RWPE1 (cell line): ENCODE measurements around the gene SMC1A.

Experiments used
- CTCF ChIA-PET: fragments of 350-600 bp; sonication (Branson Sonifier 250); formaldehyde crosslinking; extraction: SDS; loops from one replicate; lab custom pipeline; 2021; lab: Yijun Ruan, JAX
- POLR2A ChIA-PET: fragments of 400-600 bp; formaldehyde crosslinking; extraction: SDS; loops from one replicate; lab custom pipeline; 2020; ENCODE audit warnings: antibody characterized with exemption; ENCODE audit not compliant: low non-redundant PET; lab: Yijun Ruan, JAX
- DNase-seq: peaks from one replicate; pipeline ENCODE4 v3.0.0; 2012; ENCODE audit warnings: low spot score
- H3K27ac ChIP-seq: fragments of 450-650 bp; 2 replicates; pipeline ENCODE4 v1.5.1; 2017
- TF ChIP-seq, protein P1 (sequence below): fragments of 450-650 bp; conservative IDR thresholded peaks from 2 replicates; pipeline ENCODE4 v1.5.1; 2017; ENCODE audit warnings: low read depth, mild to moderate bottlenecking

SMC1A gene

DNA sequence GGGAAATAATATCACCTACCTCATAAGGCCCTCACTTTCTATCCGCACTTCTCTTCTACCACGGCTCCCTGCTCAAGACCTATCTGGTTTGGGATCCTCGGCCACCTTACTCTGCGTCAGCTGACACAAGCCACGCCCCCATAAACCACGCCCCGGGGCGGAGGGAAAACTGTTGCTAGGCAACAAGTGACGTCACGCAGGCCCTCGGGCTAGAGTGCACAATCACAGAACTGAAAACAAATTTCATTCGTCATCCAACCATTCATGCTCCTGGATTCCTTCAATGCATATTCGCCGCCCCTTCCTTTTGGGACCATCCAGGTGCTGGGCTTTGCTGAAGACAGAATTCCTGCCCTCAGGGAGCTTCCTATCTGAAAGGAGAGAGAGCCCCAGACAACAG, 66.3 kb downstream of the SMC1A start:
- H3K27ac ChIP-seq: no peak overlapping the region
- POLR2A ChIA-PET: no interaction called here
- TF ChIP-seq, protein P1, sequence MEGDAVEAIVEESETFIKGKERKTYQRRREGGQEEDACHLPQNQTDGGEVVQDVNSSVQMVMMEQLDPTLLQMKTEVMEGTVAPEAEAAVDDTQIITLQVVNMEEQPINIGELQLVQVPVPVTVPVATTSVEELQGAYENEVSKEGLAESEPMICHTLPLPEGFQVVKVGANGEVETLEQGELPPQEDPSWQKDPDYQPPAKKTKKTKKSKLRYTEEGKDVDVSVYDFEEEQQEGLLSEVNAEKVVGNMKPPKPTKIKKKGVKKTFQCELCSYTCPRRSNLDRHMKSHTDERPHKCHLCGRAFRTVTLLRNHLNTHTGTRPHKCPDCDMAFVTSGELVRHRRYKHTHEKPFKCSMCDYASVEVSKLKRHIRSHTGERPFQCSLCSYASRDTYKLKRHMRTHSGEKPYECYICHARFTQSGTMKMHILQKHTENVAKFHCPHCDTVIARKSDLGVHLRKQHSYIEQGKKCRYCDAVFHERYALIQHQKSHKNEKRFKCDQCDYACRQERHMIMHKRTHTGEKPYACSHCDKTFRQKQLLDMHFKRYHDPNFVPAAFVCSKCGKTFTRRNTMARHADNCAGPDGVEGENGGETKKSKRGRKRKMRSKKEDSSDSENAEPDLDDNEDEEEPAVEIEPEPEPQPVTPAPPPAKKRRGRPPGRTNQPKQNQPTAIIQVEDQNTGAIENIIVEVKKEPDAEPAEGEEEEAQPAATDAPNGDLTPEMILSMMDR: no peak
- DNase-seq: peak; percentile 19
- CTCF ChIA-PET: no interaction called here

DNA sequence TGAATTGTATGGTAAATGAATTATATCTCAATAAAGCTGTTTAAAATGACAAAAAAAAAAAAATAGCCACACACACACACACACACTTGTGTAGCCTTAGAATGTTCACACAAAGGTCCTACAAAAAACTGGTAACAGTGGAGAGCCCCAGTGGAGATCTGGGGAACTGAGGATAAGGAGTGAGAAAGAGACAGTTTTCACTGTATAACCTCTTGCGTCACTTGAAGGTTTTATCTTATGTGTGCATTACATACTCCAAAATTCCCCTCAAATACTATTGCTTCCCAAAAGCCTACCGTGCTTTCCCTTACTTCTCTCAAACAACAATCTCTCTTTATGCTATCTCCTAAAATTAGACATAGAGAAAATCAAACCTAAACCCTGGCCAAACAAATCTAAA, 67.8 kb downstream of the SMC1A start:
- no peak overlapping the region for H3K27ac ChIP-seq
- POLR2A ChIA-PET: no interaction called here
- TF ChIP-seq, protein P1: no peak
- no peak for DNase-seq
- CTCF ChIA-PET: no interaction called here

DNA sequence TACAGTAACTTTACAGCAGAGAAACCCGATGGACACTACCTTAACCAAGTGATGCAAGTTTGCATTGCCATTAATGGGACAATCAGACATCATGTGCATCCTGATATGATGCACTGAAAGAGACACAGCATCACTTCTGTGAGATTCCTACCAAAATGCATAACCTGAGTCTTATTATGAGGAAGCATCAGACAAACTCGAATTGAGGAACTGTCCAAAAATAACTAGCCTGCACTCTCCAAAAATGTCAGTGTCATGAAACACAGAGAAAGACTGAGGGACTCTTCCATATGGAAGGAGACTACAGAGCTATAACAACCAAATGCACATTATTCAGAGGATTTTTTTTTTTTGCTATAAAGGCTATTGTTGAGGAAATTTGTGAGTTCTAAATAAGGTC, 74.5 kb downstream of the SMC1A start:
- DNase-seq: no peak
- ChIA-PET POLR2A (no interaction called here), CTCF (no interaction called here)
- H3K27ac ChIP-seq: no peak overlapping the region
- TF ChIP-seq, protein P1: no peak

DNA sequence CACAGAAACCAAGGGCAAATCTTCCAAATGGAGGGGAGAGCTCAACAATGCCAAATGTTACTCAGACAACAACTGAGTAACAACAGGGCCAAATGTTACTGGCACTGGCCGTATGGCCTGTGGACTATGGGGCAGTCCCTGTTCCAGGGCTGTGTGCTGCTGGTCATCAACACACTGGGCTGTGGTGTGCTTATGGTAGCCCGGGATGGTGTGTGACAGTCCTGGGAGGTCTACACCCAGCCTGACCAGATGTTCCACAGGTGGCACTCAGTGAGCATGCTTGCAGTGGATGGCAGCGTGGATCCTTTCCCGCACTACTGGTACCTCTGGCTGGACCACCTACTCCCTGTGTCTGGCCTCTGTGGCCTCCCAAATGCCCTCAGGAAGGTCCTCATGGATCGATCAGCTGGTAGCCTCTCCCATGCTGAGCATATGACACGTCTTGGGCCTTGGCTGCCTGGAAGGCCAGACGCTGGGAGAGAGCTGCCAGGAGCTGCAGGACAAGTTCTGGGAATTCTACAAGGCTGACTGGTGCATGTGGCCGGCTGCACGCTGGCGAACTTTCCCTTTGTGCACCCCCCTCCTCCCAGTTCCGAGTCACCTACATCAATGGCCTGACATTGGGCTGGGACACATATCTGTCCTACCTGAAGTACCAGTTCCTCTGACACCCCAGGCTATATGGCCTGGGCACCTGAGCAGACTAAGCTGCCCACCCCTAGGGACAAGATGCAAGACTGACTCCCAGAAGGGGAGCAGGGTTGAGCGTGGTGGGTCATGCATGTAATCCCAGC, 81.4 kb downstream of the SMC1A start:
- CTCF ChIA-PET: interaction anchor here (1.0 kb wide), 1 partner anchor 8 kb away, joined by 4 read pairs; no protein-coding TSS in a partner anchor
- POLR2A ChIA-PET: no interaction called here
- H3K27ac ChIP-seq: no peak overlapping the region
- DNase-seq: no peak
- TF ChIP-seq, protein P1: no peak

DNA sequence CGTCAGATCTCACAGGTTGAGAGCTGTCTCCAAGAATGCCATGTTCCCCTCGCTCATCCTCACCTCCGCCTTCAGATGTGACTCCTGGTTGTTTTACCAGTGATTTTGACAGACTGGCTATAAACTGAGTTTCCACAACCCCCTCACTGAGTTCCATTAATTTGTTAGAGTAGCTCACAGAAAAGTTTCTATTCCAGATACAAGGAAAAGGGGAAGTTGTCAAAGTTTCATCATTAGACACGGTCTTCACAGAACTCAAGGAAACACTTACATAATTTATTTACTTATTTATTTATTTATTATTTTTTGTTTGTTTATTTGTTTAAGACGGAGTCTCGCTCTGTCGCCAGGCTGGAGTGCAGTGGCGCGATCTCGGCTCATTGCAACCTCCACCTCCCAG, 85.4 kb downstream of the SMC1A start:
- CTCF ChIA-PET: interaction anchor here (0.7 kb wide), 1 partner anchor 40 kb away, joined by 3 read pairs; no protein-coding TSS in a partner anchor
- no peak for DNase-seq
- TF ChIP-seq, protein P1: no peak
- no peak overlapping the region for H3K27ac ChIP-seq
- POLR2A ChIA-PET: no interaction called here

DNA sequence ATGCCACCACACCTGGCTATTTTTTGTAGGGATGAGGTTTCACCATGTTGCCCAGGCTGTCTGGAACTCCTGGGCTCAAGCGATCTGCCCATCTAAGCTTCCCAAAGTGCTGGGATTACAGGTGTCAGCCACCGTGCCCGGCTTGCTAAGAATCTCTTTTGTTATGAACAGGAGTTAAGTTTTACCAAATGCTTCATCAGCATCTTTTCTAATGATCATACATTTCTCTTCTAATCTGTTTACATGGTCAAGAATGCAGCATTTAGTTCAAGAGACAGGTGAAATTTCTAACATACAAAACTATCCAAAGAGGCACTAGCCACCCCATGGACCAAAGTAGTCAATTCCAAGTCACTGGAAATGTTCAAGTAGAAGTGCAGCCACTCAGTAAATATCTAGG, 88.6 kb downstream of the SMC1A start:
- POLR2A ChIA-PET: no interaction called here
- no peak overlapping the region for H3K27ac ChIP-seq
- CTCF ChIA-PET: interaction anchor here (0.7 kb wide), 1 partner anchor 34 kb away, joined by 7 read pairs; no protein-coding TSS in a partner anchor
- TF ChIP-seq, protein P1: no peak
- DNase-seq: no peak
